ENCODE results near the gene PES1.
"Not testable (repeated sequence)": the region's sequence is repeated elsewhere in the genome, so short reads cannot be mapped to it uniquely, and the experiment has no call there.

PES1 gene

DNA sequence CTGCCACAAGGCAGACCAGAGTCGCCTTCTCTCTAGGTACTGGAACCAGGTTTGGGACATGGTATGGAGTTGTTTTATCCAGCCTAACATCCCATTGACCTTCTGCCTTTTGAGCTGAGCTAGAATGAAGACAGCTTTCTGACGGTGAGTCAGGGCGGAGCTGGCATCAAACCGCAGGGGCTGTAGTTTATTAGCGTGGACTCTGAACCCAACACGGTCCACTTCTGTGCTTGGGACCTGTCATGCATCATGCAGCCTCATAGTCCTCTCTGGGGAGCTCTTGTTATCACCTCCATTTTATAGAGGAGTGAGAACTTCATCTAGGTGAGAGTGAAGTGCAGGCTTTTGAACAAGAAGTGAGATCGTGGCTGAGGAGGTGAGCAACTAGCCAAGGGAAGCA lies 25.6 kb downstream of the PES1 start:
- TF ChIP-seq ZFX (IDR thresholded peaks at IDR 0.05): no peak
- TF ChIP-seq, protein P1, sequence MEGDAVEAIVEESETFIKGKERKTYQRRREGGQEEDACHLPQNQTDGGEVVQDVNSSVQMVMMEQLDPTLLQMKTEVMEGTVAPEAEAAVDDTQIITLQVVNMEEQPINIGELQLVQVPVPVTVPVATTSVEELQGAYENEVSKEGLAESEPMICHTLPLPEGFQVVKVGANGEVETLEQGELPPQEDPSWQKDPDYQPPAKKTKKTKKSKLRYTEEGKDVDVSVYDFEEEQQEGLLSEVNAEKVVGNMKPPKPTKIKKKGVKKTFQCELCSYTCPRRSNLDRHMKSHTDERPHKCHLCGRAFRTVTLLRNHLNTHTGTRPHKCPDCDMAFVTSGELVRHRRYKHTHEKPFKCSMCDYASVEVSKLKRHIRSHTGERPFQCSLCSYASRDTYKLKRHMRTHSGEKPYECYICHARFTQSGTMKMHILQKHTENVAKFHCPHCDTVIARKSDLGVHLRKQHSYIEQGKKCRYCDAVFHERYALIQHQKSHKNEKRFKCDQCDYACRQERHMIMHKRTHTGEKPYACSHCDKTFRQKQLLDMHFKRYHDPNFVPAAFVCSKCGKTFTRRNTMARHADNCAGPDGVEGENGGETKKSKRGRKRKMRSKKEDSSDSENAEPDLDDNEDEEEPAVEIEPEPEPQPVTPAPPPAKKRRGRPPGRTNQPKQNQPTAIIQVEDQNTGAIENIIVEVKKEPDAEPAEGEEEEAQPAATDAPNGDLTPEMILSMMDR (conservative IDR thresholded peaks at IDR 0.05): no peak
- H3K27ac ChIP-seq: no peak overlapping the region

DNA sequence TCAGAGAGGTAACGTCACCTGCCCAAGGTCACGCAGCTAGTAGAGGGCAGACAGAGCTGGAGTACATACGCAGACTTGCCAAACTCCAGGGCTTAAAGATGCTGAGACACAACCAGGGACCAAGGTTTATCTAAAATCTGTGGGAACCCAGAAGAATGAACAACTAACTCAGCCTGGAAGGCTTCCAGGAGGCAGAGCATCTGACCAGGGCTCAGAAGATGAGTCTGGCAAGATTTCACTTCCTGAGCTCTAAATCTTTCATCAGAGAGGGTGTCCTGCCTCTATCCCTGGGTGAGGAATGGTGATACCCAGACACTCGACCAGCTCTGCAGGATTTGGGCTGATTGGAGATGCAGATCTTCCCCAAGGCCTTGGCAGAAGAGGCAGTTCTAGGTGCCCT lies 26.4 kb downstream of the PES1 start:
- H3K27ac ChIP-seq: no peak overlapping the region
- TF ChIP-seq, protein P1 (conservative IDR thresholded peaks at IDR 0.05): no peak
- TF ChIP-seq ZFX (IDR thresholded peaks at IDR 0.05): no peak

DNA sequence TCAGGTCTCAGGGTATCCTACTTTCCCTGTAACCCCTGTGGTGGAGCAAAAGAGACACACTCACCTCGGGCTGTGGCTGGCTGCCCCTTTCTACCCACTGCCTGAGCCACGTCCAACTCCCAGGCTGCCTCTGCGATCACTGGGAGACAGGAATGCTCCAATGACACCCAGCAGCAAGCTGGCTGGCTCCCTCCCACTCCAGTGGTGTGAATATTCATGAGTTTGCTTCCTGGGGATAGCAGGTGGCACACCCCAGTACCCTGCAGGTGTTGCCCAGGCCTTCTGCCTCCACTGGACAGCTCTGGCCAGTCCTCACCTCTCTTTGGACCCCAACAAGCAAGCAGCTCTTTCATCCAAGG lies 27.0 kb downstream of the PES1 start:
- no peak for TF ChIP-seq ZFX (IDR thresholded peaks at IDR 0.05)
- TF ChIP-seq, protein P1 (conservative IDR thresholded peaks at IDR 0.05): no peak
- no peak overlapping the region for H3K27ac ChIP-seq

DNA sequence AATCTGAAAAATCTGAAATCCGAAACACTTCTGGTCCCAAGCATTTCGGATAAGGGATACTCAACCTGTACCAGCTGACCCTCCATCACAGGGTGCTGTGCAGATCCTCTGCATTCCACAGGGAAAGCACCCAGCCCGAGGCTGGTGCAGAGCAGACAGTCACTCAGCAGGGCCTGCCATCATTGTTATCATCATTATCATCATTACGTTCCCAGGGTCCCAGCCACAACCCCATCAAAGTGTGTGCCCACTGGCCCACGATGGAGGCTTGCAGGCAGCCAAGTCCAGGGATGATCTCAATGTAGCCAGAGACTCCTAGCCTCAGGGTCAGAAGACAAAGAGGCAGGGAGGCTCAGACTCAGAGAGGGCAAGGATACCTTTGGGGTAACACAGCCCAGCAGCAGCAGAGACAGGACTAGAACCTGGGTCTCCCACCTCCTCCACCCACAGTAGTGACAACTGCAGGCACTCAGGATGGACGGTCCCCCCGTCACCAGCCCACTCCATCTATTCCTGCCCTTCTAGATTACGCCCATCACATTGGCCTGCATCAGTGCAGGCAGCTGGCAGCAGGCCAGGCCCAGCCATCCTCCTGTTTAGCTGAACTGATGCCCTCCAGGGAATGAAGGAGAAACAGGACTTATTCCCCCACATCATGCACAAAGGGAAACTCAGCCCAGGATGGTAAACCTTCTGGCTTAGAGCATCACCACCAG lies 27.5 kb downstream of the PES1 start:
- TF ChIP-seq, protein P1 (conservative IDR thresholded peaks at IDR 0.05): no peak
- TF ChIP-seq ZFX (IDR thresholded peaks at IDR 0.05): no peak

DNA sequence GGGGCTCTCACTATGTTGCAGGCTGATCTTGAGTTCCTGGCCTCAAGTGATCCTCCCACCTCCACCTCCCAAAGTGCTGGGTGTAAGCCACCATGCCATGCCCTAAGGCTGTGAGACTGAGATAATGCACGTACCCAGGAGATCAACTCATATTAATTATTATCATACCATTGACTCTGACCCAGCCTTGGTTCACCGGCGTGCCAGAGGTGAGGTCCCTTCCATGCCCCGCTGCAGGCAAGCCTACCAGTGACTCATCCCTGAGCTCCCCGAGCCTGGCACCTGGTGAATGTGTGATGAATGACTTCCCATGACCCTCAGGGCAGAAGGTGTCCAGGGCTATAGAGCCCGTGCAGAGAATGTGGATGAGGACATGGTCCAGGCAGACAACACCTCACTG lies 29.3 kb downstream of the PES1 start:
- TF ChIP-seq, protein P1 (conservative IDR thresholded peaks at IDR 0.05): no peak
- no peak for TF ChIP-seq ZFX (IDR thresholded peaks at IDR 0.05)
- no peak overlapping the region for H3K27ac ChIP-seq

More for the DNA sequence above, 27.5 kb downstream of the PES1 start:
- no peak overlapping the region for H3K27ac ChIP-seq

DNA sequence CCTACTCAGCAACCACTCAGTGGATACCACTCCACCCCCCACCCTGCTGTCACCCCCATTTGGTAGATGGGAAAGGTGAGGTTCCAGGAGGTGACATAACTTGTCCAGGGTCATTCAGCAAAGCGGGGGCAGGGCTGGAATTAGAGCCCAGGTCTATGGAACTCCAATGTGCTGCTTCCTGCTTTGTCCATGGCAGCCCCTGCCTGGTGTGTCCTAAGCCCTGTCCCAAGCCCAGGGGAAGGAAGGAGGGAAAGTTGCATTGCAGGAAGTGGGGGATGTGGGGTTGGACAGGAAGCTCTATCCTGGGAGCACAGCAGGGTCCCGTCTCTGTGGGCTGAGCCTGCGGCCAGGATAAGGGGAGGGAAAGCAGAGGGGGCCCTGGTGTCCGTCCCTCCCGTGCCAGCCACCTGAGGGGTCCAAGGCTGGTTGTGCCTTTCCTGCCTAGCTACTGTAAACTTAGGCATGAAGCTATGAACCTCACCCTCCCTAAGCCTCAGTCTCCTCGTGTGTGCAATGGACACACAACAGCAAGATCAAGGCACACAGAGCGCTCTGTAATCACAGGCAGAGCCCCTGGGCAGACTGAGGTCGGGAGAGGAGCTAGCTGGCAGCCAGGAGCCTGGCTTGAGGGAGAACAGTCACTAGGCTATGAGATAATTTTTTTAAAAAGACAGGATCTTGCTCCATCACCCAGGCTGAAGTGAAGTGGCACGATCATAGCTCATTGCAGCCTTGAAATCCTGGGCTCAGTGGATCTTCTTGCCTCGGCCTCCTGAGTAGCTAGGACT lies 30.1 kb downstream of the PES1 start:
- H3K27ac ChIP-seq: no peak overlapping the region
- no peak for TF ChIP-seq ZFX (IDR thresholded peaks at IDR 0.05)
- TF ChIP-seq, protein P1 (conservative IDR thresholded peaks at IDR 0.05): no peak

DNA sequence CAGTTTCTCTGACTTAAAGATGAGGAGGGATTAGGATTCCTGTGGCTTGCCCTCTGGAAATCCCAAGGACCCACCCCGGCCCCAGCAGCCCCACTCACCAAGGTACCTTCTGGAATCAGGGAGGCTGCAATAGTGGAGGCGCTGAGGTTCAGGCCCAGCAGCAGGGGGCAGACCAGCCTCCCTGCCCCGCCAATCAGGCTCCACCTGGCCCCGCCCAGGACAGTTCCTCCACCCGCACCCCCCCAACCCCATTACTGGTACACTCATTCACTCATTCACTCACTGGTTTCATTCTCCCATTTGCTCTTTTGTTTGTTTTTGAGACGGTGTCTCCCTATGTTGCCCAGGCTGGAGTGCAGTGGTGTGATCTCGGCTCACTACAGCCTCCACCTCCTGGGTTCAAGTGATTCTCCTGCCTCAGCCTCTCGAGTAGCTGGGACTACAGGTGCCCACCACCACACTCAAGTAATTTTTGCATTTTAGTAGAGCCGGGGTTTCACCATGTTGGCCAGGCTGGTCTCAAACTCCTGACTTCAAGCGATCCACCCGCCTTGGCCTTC lies 31.0 kb downstream of the PES1 start:
- H3K27ac ChIP-seq: not testable (repeated sequence)
